Measurements from ENCODE around the gene HECTD1.
"Not testable (repeated sequence)": the region's sequence is repeated elsewhere in the genome, so short reads cannot be mapped to it uniquely, and the experiment has no call there.

HECTD1 gene

DNA sequence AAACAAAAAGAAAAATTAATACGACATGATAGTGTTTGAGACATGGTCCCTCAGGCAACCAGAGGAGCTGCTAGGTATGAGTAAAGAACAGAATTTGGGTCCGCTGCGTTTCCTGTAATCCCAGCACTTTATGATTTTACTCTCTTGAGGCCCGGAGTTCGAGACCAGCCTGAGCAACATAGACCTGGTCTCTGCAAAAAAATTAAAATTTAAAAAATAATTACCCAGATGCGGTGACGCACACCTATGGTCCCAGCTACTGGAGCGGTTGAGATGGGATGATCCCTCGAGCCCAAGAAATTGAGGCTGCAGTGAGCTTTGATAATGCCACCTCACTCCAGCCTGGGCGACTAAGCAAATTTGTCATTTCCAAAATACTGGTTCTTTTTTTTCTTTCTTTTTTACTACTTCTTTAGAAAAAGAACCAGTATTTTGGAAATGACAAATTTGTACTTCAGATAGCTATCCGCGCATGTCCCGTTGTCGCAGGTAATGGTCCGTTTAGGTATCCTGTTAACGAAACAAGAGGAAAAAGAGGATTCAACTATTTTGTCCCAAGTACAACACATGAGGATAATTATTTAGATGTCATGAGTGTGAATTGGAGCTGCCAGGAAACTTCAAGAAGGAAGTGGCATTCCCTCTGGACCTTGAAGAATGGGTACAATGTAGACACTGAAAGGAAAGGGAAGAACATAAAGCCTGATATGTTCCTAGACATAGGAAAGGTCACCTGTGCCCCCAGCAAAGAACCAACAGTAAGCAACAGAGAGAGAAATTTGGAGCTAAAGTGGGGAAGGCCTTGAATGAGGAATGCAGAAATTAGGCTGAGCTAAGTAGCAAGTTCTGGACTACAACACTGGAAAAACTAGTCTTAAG is 1.2 kb upstream of the HECTD1 start:
- peaks cover 14% of the 10 kb centered on the region for H3K36me3 Mint-ChIP-seq
- H3K9me3 Mint-ChIP-seq: no peaks in the 10 kb centered on the region
- peak overlapping the region; percentile 91 for H3K4me3 Mint-ChIP-seq
- H3K27ac Mint-ChIP-seq: peak overlapping the region; percentile 100
- peaks cover 14% of the 10 kb centered on the region for H3K27me3 Mint-ChIP-seq
- peaks cover 51% of the 10 kb centered on the region for H3K4me1 Mint-ChIP-seq
- DNase-seq: no peak
- CTCF ChIA-PET: interaction anchor here (1.0 to 1.6 kb wide), 6 partner anchors 45 to 249 kb away, joined by 3 read pairs; partner anchors contain the start of gene DTD2

- Mint-ChIP-seq H3K27ac (peak overlapping the region; percentile 100), H3K4me1 (peaks cover 58% of the 10 kb centered on the region), H3K9me3 (no peaks in the 10 kb centered on the region), H3K4me3 (peak overlapping the region; percentile 91), H3K27me3 (peaks cover 9% of the 10 kb centered on the region), H3K36me3 (peaks cover 26% of the 10 kb centered on the region)
- CTCF ChIA-PET: interaction anchor here (0.7 to 1.6 kb wide), 6 partner anchors 56 to 228 kb away, joined by 3 to 5 read pairs (median 3); no protein-coding TSS in a partner anchor
- DNase-seq: no peak
Observed at GRCh38 chr14:31207287-31207754, 272 bp downstream of the HECTD1 start.

DNA sequence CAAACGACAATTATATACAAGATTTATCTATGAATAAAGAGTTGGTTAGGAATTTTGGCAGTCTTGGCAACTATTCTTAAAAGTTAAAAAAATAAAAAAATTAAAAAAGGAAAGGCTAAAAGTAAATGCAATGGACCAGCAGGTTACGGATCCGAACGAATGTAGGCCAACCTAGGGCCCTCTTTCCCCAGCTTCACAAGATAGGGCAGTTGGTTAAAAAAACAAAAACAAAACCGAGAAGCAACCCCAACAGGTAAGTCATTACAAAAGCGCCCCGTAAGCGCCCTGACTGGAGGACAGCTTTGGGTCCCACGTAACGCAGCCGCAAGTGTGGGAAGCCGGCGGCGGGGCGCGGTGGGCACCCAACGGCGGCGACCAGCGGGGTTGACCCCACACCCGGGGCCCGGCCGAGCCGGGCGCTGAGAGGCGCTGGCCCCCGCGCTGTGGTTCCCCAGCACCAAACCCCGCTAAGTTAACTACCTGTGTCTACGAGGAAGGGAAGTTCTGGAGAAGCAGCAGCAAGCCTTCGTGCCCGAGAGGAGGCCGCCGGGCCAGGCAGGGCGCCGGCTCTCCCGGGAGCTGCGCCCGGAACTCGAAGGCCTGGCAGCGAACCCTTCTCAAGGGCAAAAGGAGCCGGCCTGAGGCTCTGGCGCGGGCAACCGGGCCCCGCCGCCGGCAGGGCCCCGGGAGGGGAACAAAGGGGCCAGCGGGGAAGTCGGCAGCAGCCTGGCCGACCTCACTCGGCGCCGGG is 882 bp downstream of the HECTD1 start:
- H3K27ac Mint-ChIP-seq: peak overlapping the region; percentile 100
- H3K9me3 Mint-ChIP-seq: no peaks in the 10 kb centered on the region
- CTCF ChIA-PET: interaction anchor here (0.7 to 1.6 kb wide), 3 partner anchors 27 to 119 kb away, joined by 3 to 5 read pairs (median 3); no protein-coding TSS in a partner anchor
- DNase-seq: peak; percentile 64
- H3K36me3 Mint-ChIP-seq: peaks cover 28% of the 10 kb centered on the region
- peak overlapping the region; percentile 91 for H3K4me3 Mint-ChIP-seq
- peaks cover 58% of the 10 kb centered on the region for H3K4me1 Mint-ChIP-seq
- H3K27me3 Mint-ChIP-seq: peaks cover 6% of the 10 kb centered on the region

- Mint-ChIP-seq H3K4me1 (peaks cover 58% of the 10 kb centered on the region), H3K27ac (peak overlapping the region; percentile 91), H3K36me3 (peaks cover 31% of the 10 kb centered on the region), H3K27me3 (peaks cover 5% of the 10 kb centered on the region), H3K9me3 (no peaks in the 10 kb centered on the region), H3K4me3 (peak overlapping the region; percentile 91)
- CTCF ChIA-PET: interaction anchor here (0.7 kb wide), 1 partner anchor 26 kb away, joined by 3 read pairs; no protein-coding TSS in a partner anchor
- no peak for DNase-seq
Observed at GRCh38 chr14:31205681-31206535, 1.7 kb downstream of the HECTD1 start.

- Mint-ChIP-seq H3K27ac (no peak overlapping the region), H3K4me3 (peak overlapping the region; percentile 91), H3K9me3 (no peaks in the 10 kb centered on the region), H3K27me3 (peaks cover 5% of the 10 kb centered on the region), H3K4me1 (peaks cover 59% of the 10 kb centered on the region), H3K36me3 (peaks cover 38% of the 10 kb centered on the region)
- CTCF ChIA-PET: no interaction called here
- DNase-seq: no peak
Observed at GRCh38 chr14:31204593-31205534, 2.7 kb downstream of the HECTD1 start.

DNA sequence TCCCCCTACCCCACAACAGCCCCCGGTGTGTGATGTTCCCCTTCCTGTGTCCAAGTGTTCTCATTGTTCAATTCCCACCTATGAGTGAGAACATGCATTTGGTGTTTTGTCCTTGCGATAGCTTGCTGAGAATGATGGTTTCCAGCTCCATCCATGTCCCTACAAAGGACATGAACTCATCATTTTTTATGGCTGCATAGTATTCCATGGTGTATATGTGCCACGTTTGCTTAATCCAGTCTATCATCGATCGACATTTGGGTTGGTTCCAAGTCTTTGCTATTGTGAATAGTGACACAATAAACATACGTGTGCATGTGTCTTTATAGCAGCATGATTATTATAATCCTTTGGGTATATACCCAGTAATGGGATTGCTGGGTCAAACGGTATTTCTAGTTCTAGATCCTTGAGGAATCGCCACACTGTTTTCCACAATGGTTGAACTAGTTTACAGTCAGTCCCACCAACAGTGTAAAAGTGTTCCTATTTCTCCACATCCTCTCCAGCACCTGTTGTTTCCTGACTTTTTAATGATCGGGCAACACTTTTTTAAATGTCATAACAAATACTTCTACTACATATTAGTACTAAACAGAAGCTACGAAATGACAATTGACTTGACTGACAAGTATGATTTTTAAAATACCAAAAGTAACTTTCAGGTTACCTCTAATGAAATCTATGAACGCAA is 3.5 kb downstream of the HECTD1 start:
- Mint-ChIP-seq H3K4me1 (peaks cover 56% of the 10 kb centered on the region), H3K36me3 (peaks cover 42% of the 10 kb centered on the region)
- H3K4me3 Mint-ChIP-seq, CTCF ChIA-PET, H3K27ac Mint-ChIP-seq, H3K9me3 Mint-ChIP-seq, DNase-seq, H3K27me3 Mint-ChIP-seq: not testable (repeated sequence)

DNA sequence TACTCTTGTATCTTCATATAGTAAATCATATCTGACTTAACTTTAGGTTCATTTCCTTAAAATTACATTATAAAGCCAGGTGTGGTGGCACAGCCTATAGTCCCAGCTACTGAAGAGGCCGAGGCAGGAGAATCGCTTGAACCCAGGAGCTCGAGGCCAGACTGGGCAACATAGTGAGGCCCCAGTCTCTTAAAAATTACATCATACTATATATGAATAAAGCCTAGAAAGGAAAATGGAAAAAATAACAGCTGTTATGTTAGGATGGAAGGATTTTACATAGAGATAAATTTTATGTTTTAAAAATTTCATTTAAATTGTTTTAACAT is 4.2 kb downstream of the HECTD1 start:
- Mint-ChIP-seq H3K9me3 (no peaks in the 10 kb centered on the region), H3K4me1 (peaks cover 51% of the 10 kb centered on the region), H3K4me3 (no peak overlapping the region), H3K36me3 (peaks cover 43% of the 10 kb centered on the region), H3K27ac (no peak overlapping the region), H3K27me3 (peaks cover 5% of the 10 kb centered on the region)
- no peak for DNase-seq
- CTCF ChIA-PET: no interaction called here

DNA sequence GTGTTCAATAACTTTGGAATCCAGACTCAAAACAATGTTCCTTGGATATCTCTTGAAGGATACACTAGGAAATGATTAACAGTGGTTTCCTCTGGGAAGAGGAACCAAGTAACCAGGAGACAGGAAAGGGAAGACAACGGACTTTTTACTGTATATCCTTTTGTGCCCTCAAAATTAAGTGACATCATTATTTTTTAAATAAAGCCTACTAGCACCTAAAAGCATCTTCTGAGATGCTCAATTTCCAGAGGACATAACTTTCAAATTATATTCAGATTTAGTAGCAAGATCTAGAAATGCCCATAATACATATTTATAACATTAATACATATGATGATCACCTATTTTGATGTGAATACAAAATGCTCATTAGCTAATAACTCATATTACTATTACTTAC is 6.5 kb downstream of the HECTD1 start:
- H3K9me3 Mint-ChIP-seq: no peaks in the 10 kb centered on the region
- no peaks in the 10 kb centered on the region for H3K27me3 Mint-ChIP-seq
- DNase-seq: no peak
- peaks cover 58% of the 10 kb centered on the region for H3K4me1 Mint-ChIP-seq
- no peak overlapping the region for H3K27ac Mint-ChIP-seq
- H3K4me3 Mint-ChIP-seq: no peak overlapping the region
- CTCF ChIA-PET: no interaction called here
- H3K36me3 Mint-ChIP-seq: peaks cover 56% of the 10 kb centered on the region

GRCh38 chr14:31200702-31200990 is 6.9 kb downstream of the HECTD1 start:
- Mint-ChIP-seq H3K4me1 (peaks cover 58% of the 10 kb centered on the region), H3K9me3 (no peaks in the 10 kb centered on the region), H3K27me3 (no peaks in the 10 kb centered on the region), H3K27ac (no peak overlapping the region), H3K4me3 (no peak overlapping the region), H3K36me3 (peaks cover 52% of the 10 kb centered on the region)
- no peak for DNase-seq
- CTCF ChIA-PET: no interaction called here

DNA sequence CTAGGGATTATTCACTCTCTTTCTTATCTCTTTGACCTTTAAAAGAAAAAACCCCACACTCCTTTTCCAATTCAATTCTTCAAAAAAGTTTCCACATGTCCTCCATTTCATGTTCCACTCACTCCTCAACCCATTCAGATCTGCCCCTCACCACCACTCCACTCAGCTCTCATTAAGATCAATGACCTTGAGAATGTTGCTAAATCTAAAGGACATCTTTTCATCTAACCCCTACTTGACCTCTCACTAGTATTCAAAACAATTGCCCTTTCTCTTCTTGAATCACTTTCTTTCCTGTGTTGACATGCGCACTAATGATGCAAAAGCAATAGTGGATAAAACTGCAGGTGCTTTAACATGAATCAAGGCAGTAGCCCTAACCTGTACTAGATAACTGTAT is 9.9 kb downstream of the HECTD1 start:
- H3K4me3 Mint-ChIP-seq: no peak overlapping the region
- no peak for DNase-seq
- peaks cover 38% of the 10 kb centered on the region for H3K36me3 Mint-ChIP-seq
- CTCF ChIA-PET: no interaction called here
- peaks cover 47% of the 10 kb centered on the region for H3K4me1 Mint-ChIP-seq
- H3K27ac Mint-ChIP-seq: no peak overlapping the region
- no peaks in the 10 kb centered on the region for H3K9me3 Mint-ChIP-seq
- H3K27me3 Mint-ChIP-seq: no peaks in the 10 kb centered on the region

GRCh38 chr14:31196839-31197492 is 10.6 kb downstream of the HECTD1 start:
- Mint-ChIP-seq H3K4me1 (peaks cover 47% of the 10 kb centered on the region), H3K4me3 (no peak overlapping the region), H3K27ac (no peak overlapping the region), H3K36me3 (peaks cover 37% of the 10 kb centered on the region), H3K27me3 (no peaks in the 10 kb centered on the region), H3K9me3 (no peaks in the 10 kb centered on the region)
- DNase-seq: no peak
- CTCF ChIA-PET: no interaction called here

DNA sequence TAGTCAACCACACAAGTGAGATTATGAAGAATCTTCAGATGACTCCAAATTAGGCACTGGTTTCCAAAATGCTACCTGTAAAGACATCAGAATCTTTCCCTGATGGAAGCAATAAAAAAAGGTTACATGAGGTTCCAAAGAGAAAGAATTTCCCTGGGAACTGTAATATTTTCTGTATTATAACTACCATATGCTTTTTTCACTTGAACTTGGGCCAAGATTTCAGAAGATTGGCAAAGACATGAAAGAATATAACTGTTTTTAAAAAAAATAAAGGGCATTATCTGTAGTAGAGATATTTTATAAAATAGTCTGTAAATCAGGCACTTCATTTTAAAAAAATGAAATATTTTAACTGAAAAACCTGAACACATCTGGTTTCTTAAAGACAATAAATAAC is 12.9 kb downstream of the HECTD1 start:
- H3K36me3 Mint-ChIP-seq: peaks cover 36% of the 10 kb centered on the region
- H3K4me3 Mint-ChIP-seq: no peak overlapping the region
- H3K4me1 Mint-ChIP-seq: peaks cover 37% of the 10 kb centered on the region
- CTCF ChIA-PET: interaction anchor here (0.5 kb wide), 1 partner anchor 47 kb away, joined by 3 read pairs; no protein-coding TSS in a partner anchor
- H3K27ac Mint-ChIP-seq: no peak overlapping the region
- no peaks in the 10 kb centered on the region for H3K27me3 Mint-ChIP-seq
- no peak for DNase-seq
- no peaks in the 10 kb centered on the region for H3K9me3 Mint-ChIP-seq

Data from activated naive CD4-positive, alpha-beta T cell treated with anti-CD3 and anti-CD28 coated beads, Interleukin-2, amount 10 ng/mL, durations not matched to agents 7 days and 5 days (primary cell).